GM12864 (cell line): Measurements from ENCODE around the gene SEMA5A.

Experiments used
- DNase-seq: peaks from one replicate; pipeline ENCODE4 v3.0.0-alpha.2; 2011; ENCODE audit warnings: low read depth
- H3K4me3 ChIP-seq: 2 replicates; pipeline ENCODE4 v1.5.1; 2011; ENCODE audit warnings: mild to moderate bottlenecking, low read depth, low read length, control low read depth
- CTCF ChIP-seq: IDR thresholded peaks from 2 replicates; pipeline ENCODE4 v1.5.1; 2011; ENCODE audit warnings: low read depth, mild to moderate bottlenecking, moderate library complexity, low read length, control low read depth, inconsistent platforms; ENCODE audit errors: missing control alignments

Gene SEMA5A

DNA sequence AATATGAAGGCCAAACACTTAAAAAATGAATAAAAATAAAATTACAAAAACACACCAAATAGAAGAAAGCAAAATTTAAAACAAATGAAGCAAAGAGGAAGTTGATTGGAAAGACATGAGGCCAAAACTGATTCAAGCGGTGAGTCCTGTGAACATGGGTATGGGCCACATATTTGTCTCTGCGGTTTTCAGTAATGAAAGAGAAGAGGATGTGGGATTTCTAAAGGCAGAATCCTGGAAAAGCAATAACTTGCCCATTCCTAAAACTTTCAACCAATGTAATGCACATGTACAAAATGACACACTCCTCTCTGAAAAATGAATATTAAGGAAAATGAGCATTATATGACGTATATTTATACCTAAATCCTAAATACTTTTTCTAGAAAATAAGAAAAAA, 263.7 kb downstream of the SEMA5A start:
- DNase-seq: no peak
- H3K4me3 ChIP-seq: no peak overlapping the region
- no peak for TF ChIP-seq CTCF

DNA sequence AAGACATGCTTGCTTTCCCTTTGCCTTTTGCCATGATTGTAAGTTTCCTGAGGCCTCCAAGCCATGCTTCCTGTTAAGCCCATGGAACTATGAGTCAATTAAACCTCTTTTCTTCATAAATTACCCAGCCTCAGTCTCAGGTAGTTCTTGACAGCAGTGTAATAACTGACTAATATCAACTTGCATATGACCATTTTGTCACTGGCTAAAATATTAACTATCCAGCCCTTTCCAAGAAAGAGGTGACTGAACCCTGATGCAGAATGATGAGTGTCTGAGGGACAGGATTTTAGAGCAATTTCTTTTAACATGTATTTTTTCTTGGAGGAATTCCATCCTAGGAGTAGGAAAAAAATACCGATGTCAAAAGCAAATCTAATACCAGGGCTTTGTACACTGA, 266.1 kb downstream of the SEMA5A start:
- H3K4me3 ChIP-seq: no peak overlapping the region
- no peak for DNase-seq
- TF ChIP-seq CTCF: no peak

- TF ChIP-seq CTCF: no peak
- no peak overlapping the region for H3K4me3 ChIP-seq
- no peak for DNase-seq
Measured at GRCh38 chr5:9278921-9279603, 266.8 kb downstream of the SEMA5A start.

GRCh38 chr5:9269014-9269413, 276.9 kb downstream of the SEMA5A start:
- no peak overlapping the region for H3K4me3 ChIP-seq
- no peak for TF ChIP-seq CTCF
- no peak for DNase-seq

DNA sequence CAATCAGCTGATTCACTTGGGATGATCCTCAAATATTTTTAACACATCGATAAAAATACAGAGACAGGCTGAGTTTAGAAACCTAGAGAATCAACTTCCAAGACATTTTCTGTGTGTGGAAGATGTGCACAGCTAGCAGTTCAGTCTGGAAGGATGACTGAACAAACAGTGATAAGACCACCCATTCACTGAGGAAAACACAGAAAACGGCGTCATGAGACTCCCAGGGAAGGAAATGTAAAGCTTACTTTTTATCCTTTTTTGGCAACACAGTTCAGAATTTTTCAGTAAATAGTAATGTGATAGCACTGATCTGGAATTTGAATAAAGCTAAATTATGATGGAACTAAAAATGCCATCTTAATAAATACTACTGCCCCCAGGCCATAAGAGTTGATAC, 277.6 kb downstream of the SEMA5A start:
- no peak for TF ChIP-seq CTCF
- no peak for DNase-seq
- no peak overlapping the region for H3K4me3 ChIP-seq

DNA sequence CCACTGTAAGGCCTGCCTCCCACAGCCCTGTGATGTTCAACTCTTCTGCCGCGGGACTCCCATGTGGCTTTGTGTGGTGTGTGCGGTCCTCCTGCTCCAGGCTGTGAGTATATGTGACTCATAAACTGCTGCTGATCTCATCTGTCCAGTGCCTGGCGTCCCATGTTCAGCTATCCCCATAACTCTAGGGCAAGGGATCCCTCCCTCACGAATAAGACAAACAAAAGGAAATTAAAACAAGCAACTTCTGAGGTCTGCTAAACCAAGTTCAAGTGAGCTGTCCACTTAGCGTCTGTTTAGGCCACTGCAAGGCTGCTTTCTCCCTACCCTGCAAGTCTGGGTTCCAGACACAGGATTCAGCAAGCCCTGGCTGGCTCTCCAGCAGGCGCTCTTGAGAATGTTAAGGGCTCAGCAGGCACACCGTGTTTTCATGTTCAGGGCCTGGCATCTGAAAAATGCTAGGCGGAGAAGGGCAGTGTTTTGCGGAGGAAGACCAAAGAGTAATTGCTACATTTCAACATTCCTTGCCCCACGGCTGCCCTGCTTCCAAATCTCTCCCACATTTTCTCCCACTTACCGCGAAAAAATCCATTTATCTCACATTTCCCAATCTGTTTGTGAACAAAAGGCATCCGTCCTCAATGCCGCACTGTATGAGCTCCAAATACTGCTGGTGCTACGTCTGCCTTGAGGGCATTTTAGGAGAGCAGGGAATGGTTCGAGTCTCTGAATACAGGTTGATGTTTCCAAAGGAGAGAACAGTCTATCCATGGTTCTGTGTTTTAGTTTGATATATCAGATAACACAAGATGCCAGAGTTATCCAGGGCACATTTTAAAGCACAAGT, 280.2 kb downstream of the SEMA5A start:
- TF ChIP-seq CTCF: no peak
- no peak overlapping the region for H3K4me3 ChIP-seq

More for the DNA sequence above, 280.2 kb downstream of the SEMA5A start:
- no peak for DNase-seq
